Ecto neural progenitor cell (in vitro differentiated cells): ENCODE measurements around the gene ARNT2.
A peak's percentile ranks its signal among the peaks of the same experiment; 100 is the strongest.

Source experiments
- DNase-seq: peaks from one replicate; pipeline ENCODE4 v3.0.0-alpha.2; 2018; ENCODE audit warnings: low spot score

ARNT2 gene

GRCh38 chr15:80411788-80412288, 7.7 kb downstream of the ARNT2 start:
- no peak for DNase-seq

- DNase-seq = no peak
Observed at GRCh38 chr15:80414546-80415357, 10.6 kb downstream of the ARNT2 start.

GRCh38 chr15:80415358-80415670, 11.1 kb downstream of the ARNT2 start:
- no peak for DNase-seq

- DNase-seq = no peak
Observed at GRCh38 chr15:80416702-80417101, 12.5 kb downstream of the ARNT2 start.

- no peak for DNase-seq
Observed at GRCh38 chr15:80418892-80419537, 14.8 kb downstream of the ARNT2 start.

GRCh38 chr15:80419546-80419945, 15.4 kb downstream of the ARNT2 start:
- DNase-seq = no peak

GRCh38 chr15:80420658-80421057, 16.5 kb downstream of the ARNT2 start:
- DNase-seq = no peak

- DNase-seq = no peak
Observed at GRCh38 chr15:80423215-80423614, 19.0 kb downstream of the ARNT2 start.

GRCh38 chr15:80424381-80424780, 20.2 kb downstream of the ARNT2 start:
- DNase-seq = no peak

- DNase-seq = no peak
Observed at GRCh38 chr15:80426316-80426715, 22.1 kb downstream of the ARNT2 start.

- DNase-seq = no peak
Observed at GRCh38 chr15:80429964-80430363, 25.8 kb downstream of the ARNT2 start.

- no peak for DNase-seq
Observed at GRCh38 chr15:80431635-80432344, 27.6 kb downstream of the ARNT2 start.

GRCh38 chr15:80432345-80432702, 28.1 kb downstream of the ARNT2 start:
- DNase-seq = no peak

- DNase-seq = no peak
Observed at GRCh38 chr15:80433836-80434235, 29.7 kb downstream of the ARNT2 start.

GRCh38 chr15:80434926-80435720, 30.9 kb downstream of the ARNT2 start:
- DNase-seq = no peak

GRCh38 chr15:80436511-80437307, 32.5 kb downstream of the ARNT2 start:
- DNase-seq = peak; percentile 20

- DNase-seq = no peak
Observed at GRCh38 chr15:80437334-80437891, 33.2 kb downstream of the ARNT2 start.

GRCh38 chr15:80439140-80439539, 35.0 kb downstream of the ARNT2 start:
- DNase-seq = no peak

GRCh38 chr15:80440024-80440423, 35.8 kb downstream of the ARNT2 start:
- no peak for DNase-seq

GRCh38 chr15:80441041-80441440, 36.9 kb downstream of the ARNT2 start:
- no peak for DNase-seq

GRCh38 chr15:80441714-80442113, 37.5 kb downstream of the ARNT2 start:
- no peak for DNase-seq
